Nucleus accumbens (tissue), 56 donors: ENCODE measurements around the gene ZFP57.
"Not testable (repeated sequence)": the region's sequence is repeated elsewhere in the genome, so short reads cannot be mapped to it uniquely, and the experiment has no call there.

Source experiments
- DNase-seq, 56 donors: peaks; one replicate each; lab custom pipeline; 2025; lab: John Stamatoyannopoulos, UW

The ZFP57 gene

DNA sequence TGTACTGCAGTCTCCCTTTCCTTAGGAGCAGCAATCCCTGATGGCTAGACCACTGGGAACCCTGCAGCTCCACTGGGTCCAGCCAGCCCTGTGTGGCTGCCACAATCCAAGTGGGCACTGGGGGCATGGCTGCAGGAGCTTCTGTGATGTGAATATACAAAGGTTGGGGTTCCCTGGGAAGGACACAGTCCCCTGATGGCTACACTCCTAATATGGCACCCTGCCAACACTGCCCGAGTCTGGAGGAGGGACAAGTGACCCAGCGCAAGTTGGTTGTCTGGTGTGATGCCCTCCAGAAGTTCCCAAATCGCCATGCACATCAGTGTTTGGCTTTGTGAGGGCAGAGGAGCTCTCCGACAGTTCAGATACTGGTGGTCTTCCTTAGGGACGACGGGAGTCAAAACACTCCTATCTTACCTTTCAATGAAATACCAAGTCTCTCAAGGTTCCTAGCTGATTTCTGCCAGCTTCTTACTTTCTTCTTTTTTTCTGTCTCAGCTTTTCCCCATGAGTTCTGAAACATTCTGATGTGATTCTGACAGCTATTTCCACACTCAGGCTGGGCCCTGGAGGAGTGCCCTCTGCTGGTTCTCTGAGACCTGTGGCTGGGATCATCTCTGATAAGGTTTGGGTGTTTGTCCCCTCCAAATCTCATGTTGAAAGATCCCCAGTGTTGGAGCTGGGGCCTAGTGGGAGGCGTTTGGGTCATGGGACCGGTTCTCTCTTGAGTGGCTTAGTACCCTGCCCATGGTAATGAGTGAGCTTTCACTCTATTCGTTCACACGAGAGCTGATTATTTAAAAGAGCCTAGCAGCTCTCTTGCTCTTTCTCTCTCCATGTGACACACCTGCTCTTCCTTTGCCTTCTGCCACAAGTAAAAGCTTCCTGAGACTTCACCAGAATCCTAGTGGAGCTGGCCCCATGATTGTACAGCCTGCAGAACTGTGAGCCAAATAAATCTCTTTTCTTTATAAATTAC, 15.5 kb upstream of the ZFP57 start:
- DNase-seq, result peak in 16 of 56 donors; percentile 1 to 65 (median 8)

- no peak for DNase-seq
Measured at GRCh38 chr6:29694637-29695036, 13.7 kb upstream of the ZFP57 start.

DNA sequence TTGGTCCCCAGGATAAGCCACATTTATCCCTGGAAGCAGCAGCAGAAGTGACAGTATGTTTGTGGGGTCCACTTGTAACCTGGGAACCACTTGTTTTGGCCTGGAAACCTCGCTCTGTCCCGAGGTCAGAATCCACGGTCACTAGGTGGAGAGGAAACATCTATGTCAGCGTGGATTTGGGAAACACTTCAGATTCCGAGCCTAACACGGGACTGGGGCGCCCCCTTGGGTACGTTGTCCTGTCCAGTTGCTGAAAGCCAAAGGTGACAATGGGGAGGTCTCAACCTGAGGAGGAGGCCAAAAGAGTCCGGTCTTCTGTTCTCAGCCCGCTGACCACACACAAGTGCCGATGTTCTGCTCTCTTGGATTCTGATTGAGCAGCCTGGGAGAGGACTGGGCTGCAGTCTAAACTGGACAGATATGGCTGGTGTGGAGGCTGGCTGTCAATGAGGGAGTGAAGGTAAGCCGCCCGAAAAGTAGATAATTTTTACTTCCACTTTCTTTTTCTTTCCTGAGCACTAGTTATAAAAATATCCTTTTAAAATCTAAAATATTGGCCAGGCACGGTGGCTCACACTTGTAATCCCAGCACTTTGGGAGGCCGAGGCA, 4.9 kb upstream of the ZFP57 start:
- DNase-seq, result peak in 23 of 56 donors; percentile 1 to 57 (median 28)

DNA sequence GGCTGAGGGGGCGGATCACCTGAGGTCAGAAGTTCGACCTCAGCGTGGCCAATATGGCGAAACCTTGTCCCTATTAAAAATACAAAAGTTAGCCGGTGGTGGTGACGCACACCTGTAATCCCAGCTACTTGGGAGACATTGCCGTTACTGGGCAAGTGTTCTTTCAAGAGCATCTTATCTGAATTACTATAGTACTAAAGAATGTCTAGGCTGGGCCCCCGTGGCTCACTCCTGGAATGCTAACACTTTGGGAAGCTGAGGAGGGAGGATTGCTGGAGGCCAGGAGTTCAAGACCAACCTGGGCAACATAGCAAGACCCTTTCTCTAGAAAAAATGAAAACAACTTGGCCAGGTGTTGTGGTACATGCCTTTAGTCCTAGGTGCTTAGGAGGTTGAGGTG, 859 bp upstream of the ZFP57 start:
- DNase-seq, result no peak

DNA sequence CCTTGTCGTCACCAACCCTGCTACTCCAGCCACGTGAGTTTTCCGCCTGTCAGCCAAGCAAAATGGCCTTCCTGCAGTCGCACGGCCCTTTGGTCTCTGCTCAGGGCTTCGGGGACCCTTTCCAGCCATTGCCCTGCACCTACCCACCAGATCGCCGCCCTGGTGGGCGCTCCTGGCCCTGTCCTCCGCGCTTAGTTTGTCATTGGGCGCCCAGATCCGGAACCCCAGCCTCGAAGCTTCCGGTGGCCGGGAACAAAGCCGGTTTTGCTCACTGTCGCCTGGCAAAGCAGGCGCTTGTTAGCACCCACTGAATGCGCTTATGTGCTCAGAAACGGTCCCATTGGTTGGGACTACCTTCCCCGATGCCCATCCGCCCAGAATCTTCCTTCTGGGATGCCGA, 536 bp downstream of the ZFP57 start:
- DNase-seq, result no peak

DNA sequence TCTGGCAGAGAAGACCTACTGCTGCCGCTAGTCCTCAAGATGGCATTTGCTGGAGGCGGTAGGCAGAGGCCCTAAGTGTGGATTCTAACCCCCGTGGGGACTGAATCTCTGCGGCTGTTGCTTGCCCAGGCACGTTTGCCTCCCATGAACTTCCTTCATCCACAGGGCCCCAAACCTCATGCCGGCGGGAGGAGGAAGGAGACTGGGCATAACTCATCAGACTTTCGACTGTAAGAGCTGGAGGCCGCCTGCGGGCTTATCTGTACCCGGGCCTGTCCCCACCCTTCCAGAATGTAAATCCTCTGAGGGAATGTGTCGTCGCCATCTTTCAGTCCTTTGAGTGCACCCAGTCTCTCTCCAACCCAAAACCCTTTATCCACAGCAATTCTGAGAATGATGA, 990 bp downstream of the ZFP57 start:
- DNase-seq, result no peak

DNA sequence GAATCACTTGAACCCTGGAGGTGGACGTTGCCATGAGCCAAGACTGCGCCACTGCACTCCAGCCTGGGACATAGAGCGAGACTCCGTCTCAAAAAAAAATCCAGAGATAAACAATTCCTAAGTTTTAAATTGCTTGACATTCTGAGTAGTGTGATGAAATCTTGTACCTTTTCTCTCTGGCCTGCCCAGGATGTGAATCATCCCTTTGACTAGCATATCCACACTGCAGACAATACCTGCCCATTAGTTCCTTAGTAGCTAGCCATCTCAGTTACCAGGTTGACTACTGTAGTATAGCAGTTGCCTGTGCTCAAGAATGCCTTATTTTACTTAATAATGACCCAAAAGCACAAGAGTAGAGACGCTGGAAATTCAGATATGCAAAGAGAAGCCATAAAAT, 2.8 kb downstream of the ZFP57 start:
- DNase-seq, result no peak

DNA sequence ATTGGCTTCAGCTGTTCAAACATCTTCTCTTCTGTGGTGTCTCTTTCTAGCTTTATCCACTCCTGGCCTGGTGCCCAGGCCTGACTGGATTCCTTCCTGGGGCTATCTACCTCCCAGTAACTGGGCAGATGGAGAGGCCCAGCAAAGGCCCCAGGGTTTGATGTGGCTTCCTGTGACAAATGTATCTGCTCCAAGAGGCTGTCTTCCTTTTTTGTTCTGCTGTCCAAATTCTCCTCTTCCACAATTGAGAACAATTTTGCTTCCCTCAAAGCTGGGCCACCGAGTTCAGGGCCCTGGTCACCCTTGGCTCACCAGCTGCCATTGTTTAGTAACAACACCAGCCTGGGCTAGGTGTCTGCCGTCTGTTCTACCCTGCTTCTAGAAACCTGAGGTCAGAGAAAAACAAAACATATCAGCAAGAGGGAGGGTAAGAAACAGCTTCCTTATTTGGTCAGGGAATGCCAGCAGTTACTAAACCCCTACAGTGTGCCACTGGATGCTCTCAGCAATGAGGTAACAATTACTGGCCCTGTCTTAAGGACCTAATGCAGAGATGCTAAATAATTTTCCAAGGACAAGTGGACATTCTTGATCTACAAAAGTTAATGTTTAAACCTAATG, 3.9 kb downstream of the ZFP57 start:
- no peak for DNase-seq

GRCh38 chr6:29675561-29675960, 5.4 kb downstream of the ZFP57 start:
- no peak for DNase-seq

GRCh38 chr6:29674008-29674407, 6.9 kb downstream of the ZFP57 start:
- no peak for DNase-seq

DNA sequence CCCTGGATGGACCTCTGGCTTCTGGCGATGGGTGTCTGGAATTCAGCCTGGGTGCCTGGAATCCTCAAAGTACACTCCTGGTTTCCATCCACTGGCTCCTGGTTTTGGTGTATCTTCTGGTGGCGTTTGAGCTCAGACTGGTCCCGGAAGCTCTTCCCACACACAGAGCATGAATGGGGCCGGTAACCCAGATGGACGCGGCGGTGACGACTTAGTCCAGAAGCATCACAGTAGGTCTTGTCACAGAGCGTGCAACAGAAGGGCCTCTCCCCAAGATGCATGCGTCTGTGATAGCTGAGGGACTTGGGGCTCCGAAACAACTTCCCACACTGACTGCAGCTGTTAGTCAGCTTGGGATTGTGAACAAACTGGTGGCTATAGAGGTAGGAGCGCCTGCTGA, 7.8 kb downstream of the ZFP57 start:
- peak in 3 of 56 donors; percentile 23 to 32 (median 23) for DNase-seq

DNA sequence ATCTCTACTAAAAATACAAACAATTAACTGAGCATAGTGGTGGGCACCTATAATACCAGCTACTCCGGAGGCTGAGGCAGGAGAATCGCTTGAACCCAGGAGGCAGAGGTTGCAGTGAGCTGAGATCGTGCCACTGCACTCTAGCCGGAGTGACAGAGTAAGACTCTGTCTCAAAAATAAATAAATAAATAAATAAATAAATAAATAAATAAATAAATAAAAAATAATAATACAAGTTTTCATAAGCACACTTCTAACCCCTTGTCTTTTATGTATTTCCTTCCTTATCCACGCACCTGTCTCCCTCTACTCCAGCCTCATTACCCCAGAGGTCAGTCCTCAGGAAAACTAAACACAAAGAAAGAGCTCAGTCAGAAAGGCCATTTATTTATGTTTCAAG, 8.8 kb downstream of the ZFP57 start:
- not testable (repeated sequence) for DNase-seq

GRCh38 chr6:29671026-29671425, 9.9 kb downstream of the ZFP57 start:
- DNase-seq, result no peak

DNA sequence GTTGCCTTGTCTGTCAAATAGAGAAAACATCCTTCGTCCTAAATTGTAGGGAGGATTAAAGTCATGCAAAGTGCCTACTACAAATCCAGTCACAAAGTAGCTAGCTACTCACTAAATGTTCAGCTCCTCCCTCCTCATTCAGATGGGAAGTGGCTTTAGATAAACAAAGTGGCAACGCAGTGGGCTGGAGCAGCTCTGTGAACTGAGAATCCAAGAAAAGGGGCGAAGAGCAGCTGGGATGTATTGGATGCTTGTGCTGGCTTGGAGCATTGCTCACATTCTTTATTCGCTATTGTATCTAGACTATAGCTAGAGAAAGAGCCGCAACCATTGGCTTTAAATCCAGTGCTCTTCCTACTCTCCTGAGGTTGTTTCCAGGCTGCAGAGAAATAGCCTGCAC, 13.8 kb downstream of the ZFP57 start:
- no peak for DNase-seq

DNA sequence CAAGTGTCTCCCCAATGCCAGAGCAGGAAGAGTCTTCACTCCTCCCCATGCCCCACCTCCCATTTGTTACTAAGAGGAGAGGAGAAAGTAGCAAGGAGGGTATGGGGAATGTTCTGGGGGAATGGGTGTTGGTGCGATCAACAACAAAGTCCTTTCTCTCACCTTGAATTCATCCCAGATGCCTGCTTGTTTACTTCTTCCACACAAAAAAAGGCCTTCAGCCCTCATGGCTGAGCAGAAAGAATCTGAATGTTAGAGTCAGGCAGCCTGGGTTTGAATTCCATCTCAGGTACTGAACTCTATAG, 14.2 kb downstream of the ZFP57 start:
- no peak for DNase-seq

GRCh38 chr6:29665942-29666825, 14.8 kb downstream of the ZFP57 start:
- no peak for DNase-seq

GRCh38 chr6:29663300-29664042, 17.5 kb downstream of the ZFP57 start:
- no peak for DNase-seq

- not testable (repeated sequence) for DNase-seq
Measured at GRCh38 chr6:29661502-29662141, 19.3 kb downstream of the ZFP57 start.

DNA sequence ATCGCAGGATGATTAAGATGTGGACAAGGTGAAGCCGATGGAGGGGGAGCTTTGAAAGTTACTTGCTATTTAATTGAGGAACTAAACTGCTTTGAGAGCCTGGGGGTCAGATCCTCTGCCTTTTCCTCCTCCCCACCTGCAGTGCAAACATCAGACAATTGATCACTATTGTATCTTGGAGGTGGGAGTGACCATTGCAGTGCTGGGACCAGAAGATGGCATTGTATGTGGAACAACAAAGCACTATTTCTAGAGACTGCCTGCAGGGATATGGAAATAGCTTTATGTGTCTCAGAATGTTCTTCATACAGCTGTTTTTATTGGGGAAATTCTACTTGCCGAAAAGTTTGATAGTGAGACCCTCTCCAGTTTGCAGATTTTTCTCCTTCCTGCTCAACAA, 19.9 kb downstream of the ZFP57 start:
- no peak for DNase-seq
